Lung (tissue), 12 donors: ENCODE measurements around the gene RTL5. TPM values are rescaled to one million over a fixed set of nuclear protein-coding genes. Genes with fewer than 3 reads are reported as not detected.

Experiments used
- ATAC-seq: fragments of 200-7000 bp; cut with Tn5 transposase; one replicate; pipeline ENCODE4 v1.9.1; 2020; ENCODE audit warnings: moderate number of reproducible peaks; ENCODE audit not compliant: insufficient read depth, low FRiP score
- DNase-seq, 3 donors: peaks; one replicate each; pipeline ENCODE4 v3.0.0-alpha.2; 2013 to 2017
- H3K27ac ChIP-seq, 2 donors: one replicate each; pipeline ENCODE4 v1.5.1; 2013; ENCODE audit warnings: mild to moderate bottlenecking in 2 of 2, moderate library complexity in 2 of 2, control low read depth in 1 of 2, inconsistent platforms in 1 of 2, low read depth in 1 of 2, low read length in 1 of 2
- H3K27me3 ChIP-seq, 3 donors: one replicate each; pipeline ENCODE4 v1.5.1; 2013; ENCODE audit warnings: low read length in 2 of 3; ENCODE audit not compliant: control insufficient read depth in 3 of 3, insufficient read depth in 3 of 3
- H3K36me3 ChIP-seq, 4 donors: one replicate each; pipeline ENCODE4 v1.5.1; 2013; ENCODE audit warnings: low read length in 4 of 4, mild to moderate bottlenecking in 1 of 4, moderate library complexity in 1 of 4; ENCODE audit not compliant: control insufficient read depth in 4 of 4, insufficient read depth in 4 of 4
- H3K4me1 ChIP-seq, 5 donors: one replicate each; pipeline ENCODE4 v1.5.1; 2013; ENCODE audit warnings: low read length in 5 of 5, mild to moderate bottlenecking in 2 of 5, moderate library complexity in 1 of 5; ENCODE audit not compliant: control insufficient read depth in 5 of 5, insufficient read depth in 5 of 5
- H3K4me3 ChIP-seq: one replicate; pipeline ENCODE4 v1.5.1; 2013; ENCODE audit warnings: mild to moderate bottlenecking, control low read depth, moderate library complexity
- H3K9ac ChIP-seq, 2 donors: one replicate each; pipeline ENCODE4 v1.5.1; 2013; ENCODE audit warnings: low read length in 2 of 2, control low read depth in 1 of 2; ENCODE audit not compliant: insufficient read depth in 1 of 2
- H3K9me3 ChIP-seq, 4 donors: one replicate each; pipeline ENCODE4 v1.5.1; 2013; ENCODE audit warnings: low read length in 3 of 4, mild to moderate bottlenecking in 1 of 4, moderate library complexity in 1 of 4; ENCODE audit not compliant: control insufficient read depth in 4 of 4, insufficient read depth in 3 of 4
- WGBS, 2 donors: extraction: QIAGEN DNeasy Blood & Tissue Kit; methylation state at CpG; one replicate each; pipeline ENCODE4 v1.1.7; 2013; 5-methylcytosine and 5-hydroxymethylcytosine counted together
- polyA plus RNA-seq, 2 donors: library from polyadenylated mRNA; stranded (reverse); fragments of 200-250 nt; gene quantifications; one replicate each; pipeline ENCODE4 v1.2.1, GENCODE V29; 2013
- total RNA-seq, 2 donors: library from RNA; depleted of rRNA in 1 of 2; stranded (reverse); fragments of >200 nt in 1 of 2; gene quantifications; one replicate each; pipeline ENCODE4 v1.2.1, GENCODE V29; 2014 to 2021
- TF ChIP-seq, protein P1 (sequence below): IDR thresholded peaks from 2 replicates; pipeline ENCODE4 v1.5.1; 2012; ENCODE audit warnings: mild to moderate bottlenecking; ENCODE audit errors: control extremely low read depth, extremely low read depth
- donor health status: control.
- donor health status: control.
- donor health status: Bipolar disorder and iron deficiency.
- donor health status: healthy.
- donor health status: DM: yes; HTN: yes; CAD: no.

Gene RTL5
- total and polyA plus RNA-seq, 4 donors: 2.8 to 8.3 (median 5.6) TPM

DNA sequence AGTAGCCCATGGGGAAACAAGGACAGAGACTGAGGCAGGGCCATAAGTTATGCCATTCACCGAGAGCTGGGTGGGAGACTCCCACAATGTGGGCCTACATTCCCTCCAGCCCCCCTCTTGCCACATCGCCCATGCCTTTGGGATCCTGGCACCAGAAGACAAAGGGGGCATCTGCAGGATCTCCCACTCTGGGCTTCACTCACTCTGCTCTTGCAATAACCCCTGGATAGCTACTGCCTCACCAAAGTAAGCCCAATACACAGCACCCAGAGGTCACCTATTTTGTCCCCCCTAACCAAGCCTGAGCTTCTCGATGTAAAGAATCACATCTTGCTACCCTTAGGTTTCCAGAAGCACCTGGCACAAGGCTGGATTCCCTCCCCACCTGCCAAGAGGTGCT, 741 bp upstream of the RTL5 start:
- Histone ChIP-seq H3K9me3 (no peaks in the 10 kb centered on the region), H3K36me3 (no peaks in the 10 kb centered on the region), H3K27me3 (peaks cover 0 to 10% (median 2%) of the 10 kb centered on the region in 3 donors), H3K27ac (no peak overlapping the region), H3K4me3 (no peak overlapping the region), H3K4me1 (peaks cover 0 to 13% (median 0%) of the 10 kb centered on the region in 5 donors), H3K9ac (no peak overlapping the region)
- ATAC-seq (no peak), DNase-seq (no peak)
- 75 to 90% methylated on average over 2 to 3 of the region's 3 CpGs for whole genome bisulfite sequencing, 2 donors
- TF ChIP-seq, protein P1, sequence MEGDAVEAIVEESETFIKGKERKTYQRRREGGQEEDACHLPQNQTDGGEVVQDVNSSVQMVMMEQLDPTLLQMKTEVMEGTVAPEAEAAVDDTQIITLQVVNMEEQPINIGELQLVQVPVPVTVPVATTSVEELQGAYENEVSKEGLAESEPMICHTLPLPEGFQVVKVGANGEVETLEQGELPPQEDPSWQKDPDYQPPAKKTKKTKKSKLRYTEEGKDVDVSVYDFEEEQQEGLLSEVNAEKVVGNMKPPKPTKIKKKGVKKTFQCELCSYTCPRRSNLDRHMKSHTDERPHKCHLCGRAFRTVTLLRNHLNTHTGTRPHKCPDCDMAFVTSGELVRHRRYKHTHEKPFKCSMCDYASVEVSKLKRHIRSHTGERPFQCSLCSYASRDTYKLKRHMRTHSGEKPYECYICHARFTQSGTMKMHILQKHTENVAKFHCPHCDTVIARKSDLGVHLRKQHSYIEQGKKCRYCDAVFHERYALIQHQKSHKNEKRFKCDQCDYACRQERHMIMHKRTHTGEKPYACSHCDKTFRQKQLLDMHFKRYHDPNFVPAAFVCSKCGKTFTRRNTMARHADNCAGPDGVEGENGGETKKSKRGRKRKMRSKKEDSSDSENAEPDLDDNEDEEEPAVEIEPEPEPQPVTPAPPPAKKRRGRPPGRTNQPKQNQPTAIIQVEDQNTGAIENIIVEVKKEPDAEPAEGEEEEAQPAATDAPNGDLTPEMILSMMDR: no peak

DNA sequence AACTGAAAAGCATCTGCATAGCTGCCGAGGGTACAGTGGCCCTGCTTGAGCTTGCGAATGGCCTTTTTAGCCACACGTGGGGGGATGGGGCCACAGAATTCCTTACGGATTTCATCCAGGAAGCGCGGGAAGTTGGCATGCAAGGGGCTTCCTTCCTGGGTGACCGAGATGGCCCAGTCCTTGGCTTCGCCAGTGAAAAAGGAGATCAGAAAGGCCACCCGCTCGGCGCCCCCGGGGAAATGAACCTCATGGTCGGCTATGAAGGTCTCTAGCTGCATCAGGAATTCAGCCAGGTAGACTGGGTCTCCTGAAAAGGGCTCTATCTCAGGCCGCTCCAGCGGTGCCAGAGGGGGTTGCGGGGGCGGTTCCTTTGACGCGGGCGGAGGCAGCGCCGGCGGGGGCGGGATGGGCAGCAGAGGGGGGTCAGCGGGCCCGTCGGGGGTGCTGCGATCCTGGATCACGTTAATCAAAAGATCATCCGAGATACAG, 909 bp downstream of the RTL5 start:
- TF ChIP-seq, protein P1: no peak
- Histone ChIP-seq H3K27ac (no peak overlapping the region), H3K9ac (peak overlapping the region; percentile 21 to 63), H3K27me3 (peaks cover 0 to 10% (median 0%) of the 10 kb centered on the region in 3 donors), H3K4me3 (peak overlapping the region; percentile 1), H3K9me3 (no peaks in the 10 kb centered on the region), H3K36me3 (no peaks in the 10 kb centered on the region), H3K4me1 (peaks cover 0 to 25% (median 4%) of the 10 kb centered on the region in 5 donors)
- DNase-seq (no peak), ATAC-seq (no peak)
- 40 to 60% methylated on average over 16 to 30 of the region's 30 CpGs for WGBS, 2 donors

DNA sequence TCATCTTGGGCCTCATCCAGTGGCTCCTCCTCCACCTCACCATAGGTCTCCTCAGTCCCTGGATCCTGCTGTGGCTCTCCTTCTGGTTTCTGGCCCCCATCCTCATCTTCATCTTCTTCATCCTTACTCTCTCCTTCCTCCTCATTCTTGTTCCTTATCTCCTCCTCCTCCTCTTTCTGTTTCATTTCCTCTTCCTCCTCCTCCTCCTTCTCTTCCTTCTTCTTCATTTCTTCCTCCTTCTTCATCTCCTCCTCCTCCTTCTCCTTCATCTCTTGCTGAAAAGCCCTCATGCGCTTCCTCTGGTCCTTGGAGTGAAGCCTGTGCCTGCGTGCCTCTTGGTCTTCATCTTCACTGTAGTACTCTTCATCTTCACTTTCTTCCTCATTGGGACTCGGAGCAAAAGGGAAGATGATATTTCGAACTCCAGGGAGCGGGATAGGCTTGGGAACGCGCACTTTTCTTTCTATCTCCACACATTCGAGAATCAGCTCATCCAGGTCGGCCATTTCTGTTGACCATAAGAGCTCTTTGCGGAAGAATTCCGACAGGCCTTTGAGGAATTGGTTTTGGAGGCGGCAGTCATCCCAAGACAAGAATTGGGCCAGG, 1.5 kb downstream of the RTL5 start:
- no peak overlapping the region for H3K4me3 ChIP-seq

More for the DNA sequence above, 1.5 kb downstream of the RTL5 start:
- peaks cover 0 to 30% (median 9%) of the 10 kb centered on the region in 5 donors for H3K4me1 ChIP-seq
- DNase-seq (no peak), ATAC-seq (no peak)
- no peaks in the 10 kb centered on the region for H3K36me3 ChIP-seq
- TF ChIP-seq, protein P1: no peak
- 85 to 95% methylated on average over 12 of the region's 12 CpGs for WGBS, 2 donors
- peaks cover 0 to 13% (median 0%) of the 10 kb centered on the region in 3 donors for H3K27me3 ChIP-seq
- no peak overlapping the region for H3K9ac ChIP-seq
- no peak overlapping the region for H3K27ac ChIP-seq
- no peaks in the 10 kb centered on the region for H3K9me3 ChIP-seq
